H1 (cell line): ENCODE results near the gene TXNRD3. TPM values are rescaled to one million over a fixed set of nuclear protein-coding genes. Genes with fewer than 3 reads are reported as not detected.
A peak's percentile ranks its signal among the peaks of the same experiment; 100 is the strongest.

Source experiments
- CTCF ChIA-PET: fragments of 300-600 bp; sonication (Branson Sonifier 250); formaldehyde crosslinking; loops from one replicate; lab custom pipeline; 2021; ENCODE audit not compliant: partially characterized antibody; lab: Charles Lee
- POLR2A ChIA-PET: fragments of 300-600 bp; sonication (Branson Sonifier 250); formaldehyde crosslinking; loops from one replicate; lab custom pipeline; 2021; ENCODE audit warnings: inconsistent platforms; ENCODE audit not compliant: partially characterized antibody; lab: Charles Lee
- DNase-seq, 2 experiments: peaks; one replicate each; pipeline versions ENCODE4 v3.0.0 to v3.0.0-alpha.2; 2010 to 2022; ENCODE audit warnings: low spot score in 2 of 2, low read depth in 1 of 2, mixed read lengths in 1 of 2
- FAIRE-seq: peaks from 2 replicates; lab custom pipeline; 2011; peaks lifted over from hg19 to GRCh38; lab: Jason Lieb, UNC
- H2AFZ ChIP-seq: 2 replicates; pipeline ENCODE4 v1.8.1; 2012; ENCODE audit warnings: low read length, inconsistent platforms
- H2AK5ac ChIP-seq: 2 replicates; pipeline ENCODE4 v1.6.1; 2013; ENCODE audit warnings: low read depth, low read length
- H2BK120ac ChIP-seq: replicated peaks from 2 replicates; pipeline ENCODE3; 2013; ENCODE audit warnings: low read depth, low read length, inconsistent platforms
- H2BK12ac ChIP-seq: 2 replicates; pipeline ENCODE4 v1.6.1; 2013; ENCODE audit warnings: low read depth, low read length
- H2BK15ac ChIP-seq: 2 replicates; pipeline ENCODE4 v1.6.1; 2013; ENCODE audit warnings: low read length
- H2BK20ac ChIP-seq: 2 replicates; pipeline ENCODE4 v1.6.1; 2013; ENCODE audit warnings: low read length
- H2BK5ac ChIP-seq: 2 replicates; pipeline ENCODE4 v1.6.1; 2013; ENCODE audit warnings: low read depth, low read length
- H3K14ac ChIP-seq: 2 replicates; pipeline ENCODE4 v1.6.1; 2013; ENCODE audit warnings: inconsistent platforms; ENCODE audit not compliant: insufficient read length
- H3K18ac ChIP-seq: 2 replicates; pipeline ENCODE4 v1.6.1; 2013; ENCODE audit warnings: low read length; ENCODE audit errors: extremely low read depth
- H3K23ac ChIP-seq: 2 replicates; pipeline ENCODE4 v1.6.1; 2013; ENCODE audit warnings: inconsistent platforms; ENCODE audit not compliant: insufficient read length
- H3K23me2 ChIP-seq: 2 replicates; pipeline ENCODE4 v1.6.1; 2013; ENCODE audit warnings: low read depth, low read length
- H3K27ac ChIP-seq: 2 replicates; pipeline ENCODE4 v1.6.1; 2011; ENCODE audit warnings: low read depth, low read length, inconsistent platforms
- H3K27me3 ChIP-seq, 4 experiments: replicated peaks in 1 of 4; 1 replicate in 1 of 4; 2 replicates in 3 of 4; pipeline versions ENCODE4 v1.6.1 to v1.8.1; 2011 to 2013; ENCODE audit warnings: low read length in 3 of 4, mild to moderate bottlenecking in 3 of 4, inconsistent platforms in 2 of 4, mixed read lengths in 2 of 4, moderate library complexity in 1 of 4; ENCODE audit not compliant: control insufficient read depth in 3 of 4, insufficient read depth in 3 of 4; ENCODE audit errors: extremely low read depth in 1 of 4
- H3K36me3 ChIP-seq, 4 experiments: 2 replicates each; pipeline versions ENCODE4 v1.6.1 to v1.8.1; 2011 to 2013; ENCODE audit warnings: mild to moderate bottlenecking in 4 of 4, low read length in 3 of 4, moderate library complexity in 2 of 4, control low read depth in 1 of 4, inconsistent platforms in 1 of 4; ENCODE audit not compliant: insufficient read depth in 4 of 4, control insufficient read depth in 2 of 4
- H3K4ac ChIP-seq: replicated peaks from 2 replicates; pipeline ENCODE3; 2013; ENCODE audit warnings: low read length, low read depth, mixed read lengths, inconsistent platforms; ENCODE audit not compliant: insufficient read length
- H3K4me1 ChIP-seq, 4 experiments: replicated peaks in 1 of 4; 1 replicate in 1 of 4; 2 replicates in 3 of 4; pipeline versions ENCODE4 v1.6.1 to v1.8.1; 2011 to 2013; ENCODE audit warnings: low read length in 3 of 4, inconsistent platforms in 2 of 4, mixed read lengths in 1 of 4; ENCODE audit not compliant: insufficient read depth in 4 of 4, control insufficient read depth in 3 of 4
- H3K4me2 ChIP-seq, 2 experiments: 2 replicates each; pipeline versions ENCODE4 v1.6.1 to v1.8.1; 2011 to 2013; ENCODE audit warnings: low read depth in 2 of 2, low read length in 2 of 2, control low read depth in 1 of 2, inconsistent platforms in 1 of 2, mild to moderate bottlenecking in 1 of 2; ENCODE audit not compliant: insufficient read depth in 1 of 2
- H3K4me3 ChIP-seq, 4 experiments: fragments of 200-600, 300-600 bp in 1 of 4; sonication (generic), shearing (Covaris generic), sonication (Bioruptor Twin) in 1 of 4; 2 replicates each; pipeline versions ENCODE4 v1.5.1 to v1.8.1; 2011 to 2016; ENCODE audit warnings: low read length in 4 of 4, low read depth in 3 of 4, control low read depth in 2 of 4, inconsistent platforms in 2 of 4, mild to moderate bottlenecking in 2 of 4, mixed read lengths in 1 of 4, moderate library complexity in 1 of 4; ENCODE audit not compliant: insufficient read depth in 2 of 4; ENCODE audit errors: extremely low read depth in 1 of 4
- H3K56ac ChIP-seq: replicated peaks from 2 replicates; pipeline ENCODE3; 2013; ENCODE audit warnings: low read depth, mild to moderate bottlenecking, mixed read lengths, low read length, inconsistent platforms; ENCODE audit not compliant: insufficient read length
- H3K79me1 ChIP-seq: 2 replicates; pipeline ENCODE4 v1.6.1; 2013; ENCODE audit warnings: low read depth, low read length, control low read depth
- H3K79me2 ChIP-seq, 2 experiments: 2 replicates each; pipeline versions ENCODE4 v1.6.1 to v1.8.1; 2012 to 2013; ENCODE audit warnings: low read length in 2 of 2, mild to moderate bottlenecking in 2 of 2, inconsistent platforms in 1 of 2; ENCODE audit not compliant: insufficient read depth in 2 of 2, control insufficient read depth in 1 of 2
- H3K9ac ChIP-seq, 4 experiments: replicated peaks in 1 of 4; 1 replicate in 1 of 4; 2 replicates in 3 of 4; pipeline versions ENCODE4 v1.6.1 to v1.8.1; 2011 to 2013; ENCODE audit warnings: low read depth in 3 of 4, low read length in 3 of 4, control low read depth in 2 of 4, mild to moderate bottlenecking in 2 of 4, moderate library complexity in 2 of 4, inconsistent platforms in 1 of 4; ENCODE audit errors: extremely low read depth in 1 of 4
- H3K9me3 ChIP-seq, 2 experiments: 2 replicates each; pipeline versions ENCODE4 v1.6.1 to v1.8.1; 2012 to 2013; ENCODE audit warnings: mild to moderate bottlenecking in 2 of 2, moderate library complexity in 2 of 2, control low read depth in 1 of 2, inconsistent platforms in 1 of 2, low read depth in 1 of 2, low read length in 1 of 2, mixed read lengths in 1 of 2; ENCODE audit not compliant: insufficient read depth in 2 of 2
- H4K20me1 ChIP-seq, 2 experiments: replicated peaks in 1 of 2; 2 replicates each; pipeline versions ENCODE3 to v1.8.1; 2011 to 2013; ENCODE audit warnings: inconsistent platforms in 2 of 2, low read length in 2 of 2, mild to moderate bottlenecking in 1 of 2; ENCODE audit not compliant: insufficient read depth in 2 of 2, control insufficient read depth in 1 of 2
- H4K5ac ChIP-seq: 2 replicates; pipeline ENCODE4 v1.6.1; 2013; ENCODE audit warnings: low read length, low read depth, mixed read lengths, inconsistent platforms; ENCODE audit not compliant: insufficient read length
- H4K8ac ChIP-seq: 2 replicates; pipeline ENCODE4 v1.8.0; 2013; ENCODE audit warnings: mild to moderate bottlenecking, moderate library complexity, low read length, inconsistent platforms; ENCODE audit not compliant: insufficient read depth; ENCODE audit errors: extremely low read depth
- H4K91ac ChIP-seq: replicated peaks from 2 replicates; pipeline ENCODE3; 2013; ENCODE audit warnings: low read length, mixed read lengths, inconsistent platforms; ENCODE audit not compliant: insufficient read length
- CEBPB ChIP-seq: IDR thresholded peaks from 2 replicates; pipeline ENCODE4 v1.6.1; 2012; ENCODE audit warnings: low read depth, low read length
- GTF2F1 ChIP-seq: IDR thresholded peaks from 2 replicates; pipeline ENCODE4 v1.6.1; 2012; ENCODE audit warnings: low read depth, low read length, improper control_type of control experiment, borderline replicate concordance
- JUND ChIP-seq: IDR thresholded peaks from 2 replicates; pipeline ENCODE4 v1.6.1; 2011; ENCODE audit warnings: mild to moderate bottlenecking, improper control_type of control experiment, low read length
- MAFK ChIP-seq: IDR thresholded peaks from 2 replicates; pipeline ENCODE4 v1.6.1; 2012; ENCODE audit warnings: low read depth, mild to moderate bottlenecking, improper control_type of control experiment, low read length
- POLR2AphosphoS5 ChIP-seq: IDR thresholded peaks from 2 replicates; pipeline ENCODE4 v1.6.1; 2011; ENCODE audit warnings: low read depth, low read length
- YY1 ChIP-seq: IDR thresholded peaks from 2 replicates; pipeline ENCODE4 v1.6.1; 2011; ENCODE audit warnings: low read depth, mild to moderate bottlenecking, low read length
- WGBS, 2 experiments: shearing (Covaris generic) in 1 of 2; methylation state at CpG; one replicate each; pipeline versions ENCODE4 v1.1.6 to v1.1.7; 2013 to 2015; ENCODE audit warnings: low lambda C conversion rate in 2 of 2, mixed read lengths in 2 of 2, inconsistent platforms in 1 of 2, low coverage in 1 of 2, missing lambda C conversion rate in 1 of 2; ENCODE audit not compliant: insufficient replicate concordance in 2 of 2, insufficient coverage in 1 of 2, insufficient read length in 1 of 2; ENCODE audit errors: extremely low coverage in 1 of 2, missing lambda C conversion rate in 1 of 2; 5-methylcytosine and 5-hydroxymethylcytosine counted together
- polyA plus RNA-seq, 7 experiments: library from polyadenylated mRNA; depleted of rRNA in 3 of 7; stranded (reverse) in 5 of 7; unstranded in 2 of 7; fragments of >200 nt in 5 of 7; fragments of 200-250 nt in 2 of 7; gene quantifications; 1 replicate in 5 of 7; 2 replicates in 1 of 7; 4 replicates in 1 of 7; pipeline versions ENCODE4 v1.2.1 to v1.2.3, GENCODE V29; 2011 to 2013; ENCODE audit warnings: missing spikeins in 2 of 7, mixed read lengths in 2 of 7
- total RNA-seq: library from RNA; stranded (reverse); fragmentation: NEBNext Ultra II Directional; extraction: Animal tissue kit (Norgen Biotek cat#: 25700); gene quantifications from 2 replicates; pipeline ENCODE4 v1.2.1, GENCODE V29; 2021
- TF ChIP-seq, protein P1 (sequence below), 3 experiments: IDR thresholded peaks; 1 replicate in 2 of 3; 2 replicates in 1 of 3; pipeline versions ENCODE4 v1.5.1 to v1.6.1; 2011; ENCODE audit warnings: low read length in 3 of 3, mild to moderate bottlenecking in 3 of 3, inconsistent platforms in 2 of 3, low read depth in 1 of 3, moderate library complexity in 1 of 3; ENCODE audit not compliant: insufficient read depth in 1 of 3; ENCODE audit errors: control extremely low read depth in 1 of 3

TXNRD3 gene
- total and polyA plus RNA-seq, 2 of the 8 experiments (the other 6 are each of a cell fraction or from before 2014, with no cell fraction given): 3.4 to 4.3 TPM

DNA sequence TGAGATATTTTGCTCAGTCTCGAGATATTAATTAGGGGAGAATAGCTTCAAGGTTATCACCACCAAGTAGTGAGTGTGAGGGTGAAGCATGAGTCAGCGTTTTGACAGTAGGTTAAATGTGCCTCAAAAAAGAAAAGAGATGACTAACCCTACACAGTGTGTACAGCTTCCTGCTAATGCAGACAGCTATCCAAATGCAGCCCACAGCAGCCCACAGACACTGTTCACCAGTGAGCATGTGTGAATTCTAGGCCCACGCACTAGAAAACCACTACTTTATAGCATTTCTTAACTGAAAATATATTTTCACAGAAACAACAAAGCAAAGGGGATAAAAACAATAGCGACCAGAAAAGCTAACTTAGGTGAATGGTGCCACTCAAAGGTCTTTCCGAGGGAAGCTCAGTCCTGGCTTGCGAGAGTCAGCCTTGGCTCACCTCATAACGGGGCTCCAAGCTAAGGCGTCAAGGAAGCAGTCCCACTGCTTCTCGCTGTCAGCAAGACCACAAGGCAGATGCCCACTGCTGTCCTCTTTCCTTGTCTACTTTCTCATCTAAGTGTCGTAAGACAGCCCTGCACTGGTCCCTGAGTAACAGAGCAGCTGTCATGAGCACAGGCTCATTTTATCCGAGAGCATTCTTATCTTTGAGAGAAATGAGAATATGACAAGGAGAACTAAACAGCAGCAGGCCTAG, 47.6 kb downstream of the TXNRD3 start:
- DNase-seq (no peak), FAIRE-seq (no peak)
- no peak overlapping the region for H4K8ac ChIP-seq
- no peak overlapping the region for H2AK5ac ChIP-seq
- H3K23ac ChIP-seq: no peak overlapping the region
- no peak overlapping the region for H3K14ac ChIP-seq
- H4K5ac ChIP-seq: no peak overlapping the region
- H2BK5ac ChIP-seq: no peak overlapping the region
- H3K4me1 ChIP-seq: no peaks in the 10 kb centered on the region
- no peaks in the 10 kb centered on the region for H3K9me3 ChIP-seq
- no peaks in the 10 kb centered on the region for H4K20me1 ChIP-seq
- no peak overlapping the region for H3K9ac ChIP-seq
- no peaks in the 10 kb centered on the region for H3K23me2 ChIP-seq
- no peak overlapping the region for H2AFZ ChIP-seq
- H2BK20ac ChIP-seq: no peak overlapping the region
- no peak overlapping the region for H2BK15ac ChIP-seq
- H3K79me2 ChIP-seq: no peaks in the 10 kb centered on the region
- no peaks in the 10 kb centered on the region for H3K36me3 ChIP-seq
- no peak overlapping the region for H3K56ac ChIP-seq
- 90% methylated on average over 11 of the region's 11 CpGs; no CpG with 5 or more reads in 1 of the 2 experiments for WGBS, 2 experiments
- ChIA-PET CTCF (interaction anchor here (0.8 to 1.5 kb wide), 2 partner anchors 9 to 28 kb away, joined by 3 read pairs; no protein-coding TSS in a partner anchor), POLR2A (no interaction called here)
- no peaks in the 10 kb centered on the region for H3K79me1 ChIP-seq
- no peak overlapping the region; the same call in 1 of the 2 replicates for H3K18ac ChIP-seq
- H3K27me3 ChIP-seq: no peaks in the 10 kb centered on the region
- H3K4ac ChIP-seq: no peak overlapping the region
- H4K91ac ChIP-seq: no peak overlapping the region
- H2BK120ac ChIP-seq: no peak overlapping the region
- H3K4me3 ChIP-seq: no peak overlapping the region
- H2BK12ac ChIP-seq: no peak overlapping the region
- no peak overlapping the region for H3K27ac ChIP-seq
- no peak overlapping the region for H3K4me2 ChIP-seq
- TF ChIP-seq MAFK (peak; percentile 38; the same call in 1 of the 2 replicates), JUND (no peak), POLR2AphosphoS5 (no peak), CEBPB (no peak), GTF2F1 (no peak), YY1 (no peak)
- TF ChIP-seq, protein P1, sequence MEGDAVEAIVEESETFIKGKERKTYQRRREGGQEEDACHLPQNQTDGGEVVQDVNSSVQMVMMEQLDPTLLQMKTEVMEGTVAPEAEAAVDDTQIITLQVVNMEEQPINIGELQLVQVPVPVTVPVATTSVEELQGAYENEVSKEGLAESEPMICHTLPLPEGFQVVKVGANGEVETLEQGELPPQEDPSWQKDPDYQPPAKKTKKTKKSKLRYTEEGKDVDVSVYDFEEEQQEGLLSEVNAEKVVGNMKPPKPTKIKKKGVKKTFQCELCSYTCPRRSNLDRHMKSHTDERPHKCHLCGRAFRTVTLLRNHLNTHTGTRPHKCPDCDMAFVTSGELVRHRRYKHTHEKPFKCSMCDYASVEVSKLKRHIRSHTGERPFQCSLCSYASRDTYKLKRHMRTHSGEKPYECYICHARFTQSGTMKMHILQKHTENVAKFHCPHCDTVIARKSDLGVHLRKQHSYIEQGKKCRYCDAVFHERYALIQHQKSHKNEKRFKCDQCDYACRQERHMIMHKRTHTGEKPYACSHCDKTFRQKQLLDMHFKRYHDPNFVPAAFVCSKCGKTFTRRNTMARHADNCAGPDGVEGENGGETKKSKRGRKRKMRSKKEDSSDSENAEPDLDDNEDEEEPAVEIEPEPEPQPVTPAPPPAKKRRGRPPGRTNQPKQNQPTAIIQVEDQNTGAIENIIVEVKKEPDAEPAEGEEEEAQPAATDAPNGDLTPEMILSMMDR (IDR thresholded peaks at IDR 0.05; ENCODE audit: control extremely low read depth in 1 of 3, insufficient read depth in 1 of 3, low read depth in 1 of 3, low read length in 3 of 3): no peak
